GM19240 (cell line): ENCODE results near the gene HOXA3.

Source experiments
- DNase-seq: peaks from one replicate; pipeline ENCODE4 v3.0.0; 2011; ENCODE audit warnings: low spot score; ENCODE audit not compliant: insufficient read length

Gene HOXA3

DNA sequence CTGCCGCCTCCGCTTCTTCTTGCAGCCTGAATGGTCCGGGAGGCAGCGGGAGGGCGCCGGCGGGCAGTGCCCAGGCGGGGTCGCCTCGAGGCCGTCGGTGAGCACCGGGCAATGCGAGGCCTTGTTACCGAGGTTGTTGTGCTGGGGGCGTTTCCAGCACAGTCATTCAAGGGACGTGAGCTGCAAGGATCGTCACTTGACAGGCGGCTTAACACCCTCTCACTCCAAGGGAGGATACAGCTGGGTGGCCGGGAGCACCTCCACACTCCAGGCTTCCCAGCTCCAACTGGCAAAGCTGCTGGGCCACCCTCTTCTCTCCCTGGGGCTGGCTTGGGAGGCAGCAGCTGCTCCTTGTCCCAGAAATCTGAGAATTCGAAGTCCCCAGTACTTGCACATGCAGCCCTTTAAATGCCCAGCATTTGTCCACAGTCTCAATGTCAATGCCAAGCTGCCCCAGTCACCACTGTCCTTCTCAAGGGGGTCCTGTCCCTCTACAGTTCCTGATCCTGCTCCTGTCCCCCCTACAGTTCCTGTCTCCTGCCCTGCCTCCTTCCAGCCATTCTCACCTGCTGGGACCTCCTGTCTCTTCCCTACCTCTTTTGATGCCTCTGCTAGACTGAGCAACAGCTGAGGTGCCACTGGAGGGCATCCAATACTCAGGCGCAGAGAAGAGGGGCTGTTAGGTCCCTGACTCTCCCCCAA lies 37.1 kb upstream of the HOXA3 start:
- DNase-seq, result no peak

GRCh38 chr7:27188386-27189294 lies 36.3 kb upstream of the HOXA3 start:
- no peak for DNase-seq

DNA sequence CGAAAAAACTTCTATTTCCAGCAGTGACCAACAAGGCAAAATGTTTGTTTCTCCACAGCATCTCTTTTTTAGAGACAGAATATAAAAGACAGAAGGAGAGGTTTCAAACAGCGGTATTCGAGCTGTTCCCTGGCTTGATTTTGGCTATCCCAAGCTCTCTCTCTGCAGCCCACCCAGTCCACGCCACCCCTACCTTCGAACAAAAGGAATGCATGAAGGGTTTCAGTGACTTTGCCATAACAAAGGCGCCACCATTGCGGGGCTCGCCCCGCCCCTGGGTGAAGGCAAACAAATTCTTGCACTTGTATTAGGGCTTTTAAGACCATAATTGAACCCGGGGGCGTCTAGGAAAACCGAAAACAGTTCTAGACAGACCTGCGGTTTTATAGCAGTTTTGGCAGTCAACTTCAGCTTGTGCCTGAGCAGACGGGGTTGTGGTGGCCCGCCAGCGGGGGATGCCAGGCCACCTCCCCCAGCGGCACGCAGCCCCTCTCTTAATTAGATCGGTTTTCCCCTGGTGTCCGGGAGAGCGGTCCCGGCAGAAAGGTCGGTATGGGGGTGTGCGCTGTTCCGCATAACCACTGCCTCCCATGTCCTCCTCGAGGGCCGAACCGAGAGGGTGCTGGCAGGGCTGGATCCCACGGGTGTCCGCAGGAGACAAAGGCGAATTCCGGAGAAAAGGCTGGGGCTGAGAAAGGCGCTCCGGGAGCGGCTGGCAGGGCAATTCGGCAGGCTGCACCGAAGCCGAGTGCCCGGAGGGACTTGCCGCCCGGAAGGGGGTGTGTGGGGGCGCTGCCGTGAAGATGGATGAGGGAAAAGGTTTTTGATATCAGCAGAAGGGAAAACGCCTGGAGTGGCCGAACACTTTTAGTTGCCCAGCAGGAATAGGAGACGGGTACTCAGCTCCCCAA lies 35.3 kb upstream of the HOXA3 start:
- no peak for DNase-seq

DNA sequence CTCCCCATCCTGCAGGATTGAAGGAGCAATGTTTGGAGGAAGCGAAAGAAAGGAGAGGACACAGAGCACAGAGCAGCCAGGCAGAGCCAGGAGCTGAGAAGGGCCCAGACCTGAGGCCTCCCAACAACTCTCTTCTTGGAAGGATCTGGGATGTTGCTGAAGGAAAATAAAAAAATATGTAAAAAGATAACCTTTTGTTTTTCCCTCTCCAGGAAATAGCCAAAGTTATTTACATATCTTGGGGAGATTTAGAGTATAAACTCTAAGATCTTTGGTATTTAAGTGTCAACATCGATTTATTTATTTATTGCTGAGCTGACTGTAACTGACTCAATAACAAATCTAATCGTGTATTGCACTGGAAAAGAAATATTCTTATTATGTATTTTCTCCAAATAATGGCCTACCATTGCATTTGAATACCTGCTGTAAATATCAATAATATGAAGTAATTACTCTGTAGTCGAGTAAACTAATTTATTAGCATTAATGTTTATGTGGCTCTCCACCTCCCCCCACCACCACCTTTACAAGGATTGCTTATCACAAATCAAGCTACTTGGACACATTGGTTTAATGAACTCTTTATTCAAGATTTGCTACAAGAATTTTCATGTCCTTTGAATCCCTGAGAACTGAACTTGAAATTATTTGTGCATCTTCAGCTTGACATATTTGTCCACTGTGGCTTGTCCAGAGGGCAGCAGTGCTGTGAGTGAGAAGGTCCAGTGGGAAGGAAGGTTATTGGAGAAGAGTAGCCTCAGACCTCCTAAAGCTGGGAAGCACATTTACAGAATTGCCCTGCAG lies 34.5 kb upstream of the HOXA3 start:
- no peak for DNase-seq

DNA sequence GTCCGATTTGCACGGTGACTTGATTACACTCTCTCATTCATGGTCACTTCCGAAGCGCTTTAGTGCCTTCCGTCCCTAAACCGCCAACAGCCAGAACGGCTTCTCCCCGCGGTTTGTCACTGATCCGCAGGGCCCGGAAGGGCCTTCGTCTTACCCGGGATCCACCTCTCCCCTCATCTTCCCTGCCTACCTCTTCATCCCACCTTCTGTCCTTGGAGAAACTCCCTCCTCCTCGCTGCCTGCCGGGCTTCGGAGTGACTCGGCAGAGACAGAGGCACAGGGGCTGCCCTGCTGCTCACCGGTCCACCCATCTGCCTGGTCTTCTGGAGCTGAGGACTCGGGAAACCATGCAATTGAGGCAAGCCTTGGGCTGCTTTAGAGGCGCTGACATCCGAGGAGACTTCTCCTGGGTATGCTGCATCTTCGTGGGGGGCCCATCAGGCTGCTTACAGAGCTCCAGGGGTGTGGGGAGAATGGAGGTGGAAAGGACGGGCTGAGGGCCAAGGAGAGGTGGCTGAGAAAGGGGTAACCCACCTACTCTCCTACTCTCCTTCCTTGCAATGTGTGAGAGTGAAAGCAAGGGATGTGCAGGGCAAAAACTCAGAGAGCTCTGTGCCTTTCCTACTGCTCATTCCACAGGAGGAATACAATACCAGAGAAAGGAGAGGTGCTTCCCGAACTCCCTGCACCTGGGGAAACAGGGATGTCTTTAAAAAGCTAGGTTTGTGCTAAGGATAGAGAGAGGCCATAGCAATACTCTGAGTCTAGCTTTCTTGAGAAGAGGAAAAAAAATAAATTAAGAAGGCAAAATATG lies 33.7 kb upstream of the HOXA3 start:
- DNase-seq, result no peak

- no peak for DNase-seq
Observed at GRCh38 chr7:27185013-27185853, 32.9 kb upstream of the HOXA3 start, which contains the start of gene HOXA11. Gene HOXA11, minus strand, starts transcription at chr7:27185232. Its CDS starts 88 bp downstream, at chr7:27185144.

DNA sequence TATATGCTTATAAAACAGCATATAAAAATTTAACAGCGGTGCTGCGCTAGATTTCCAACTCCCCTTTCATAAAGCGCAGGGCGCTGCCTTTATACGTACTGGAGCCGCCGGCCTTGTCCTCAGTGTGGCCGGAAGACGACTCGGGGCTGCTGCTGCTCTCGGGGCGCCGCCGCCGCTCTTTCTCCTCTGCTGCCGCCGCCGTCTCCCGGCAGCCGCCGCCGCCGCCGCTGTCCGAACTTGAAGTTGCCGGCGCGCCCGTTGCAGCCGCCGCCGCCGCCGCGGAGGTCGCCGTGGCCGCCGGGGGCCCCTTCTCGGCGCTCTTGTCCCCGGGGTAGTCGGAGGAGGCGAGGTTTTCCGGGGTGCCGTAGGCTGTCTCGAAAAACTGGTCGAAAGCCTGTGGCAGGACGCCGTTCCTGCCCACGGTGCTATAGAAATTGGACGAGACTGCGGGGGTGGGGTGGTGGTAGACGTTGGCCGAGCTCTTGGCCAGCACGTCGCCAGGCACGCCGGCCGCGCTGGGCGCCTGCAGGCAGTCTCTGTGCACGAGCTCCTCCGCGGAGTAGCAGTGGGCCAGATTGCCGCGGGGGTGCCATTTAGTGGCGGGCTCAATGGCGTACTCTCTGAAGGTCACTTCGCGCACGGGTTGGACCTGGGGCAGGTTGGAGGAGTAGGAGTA lies 32.1 kb upstream of the HOXA3 start:
- no peak for DNase-seq

DNA sequence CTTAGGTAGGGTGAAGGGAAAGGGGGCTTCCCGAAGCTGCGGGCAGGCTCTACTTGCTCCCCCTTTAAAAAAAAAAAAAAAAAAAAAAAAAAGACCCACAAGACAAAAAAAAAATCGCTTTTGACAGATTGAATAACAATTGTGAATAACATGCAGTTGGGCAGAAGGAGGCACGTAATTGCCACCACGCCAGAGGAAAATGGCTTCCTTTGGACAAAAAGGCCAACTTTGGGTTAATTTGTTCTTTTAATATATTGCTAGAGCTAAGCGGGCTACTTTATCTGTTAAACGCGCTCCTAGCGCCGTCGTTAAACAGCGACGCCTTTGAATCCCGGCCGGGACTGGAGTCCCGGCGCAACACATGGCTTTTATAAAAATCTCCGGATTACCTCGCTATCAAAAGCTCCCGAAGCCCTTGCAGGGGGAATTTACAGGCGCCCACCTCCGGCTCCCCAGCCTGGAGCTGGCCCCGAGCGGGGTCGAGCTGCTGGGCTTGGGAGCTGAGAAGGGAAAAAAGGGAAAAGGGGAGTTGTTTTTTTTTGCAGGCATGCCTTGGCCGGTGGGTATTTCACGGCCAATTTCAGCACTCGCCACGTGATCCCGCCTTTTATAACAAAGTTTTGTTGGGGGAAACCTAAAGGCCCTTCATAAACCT lies 31.4 kb upstream of the HOXA3 start:
- DNase-seq, result no peak

- no peak for DNase-seq
Observed at GRCh38 chr7:27182861-27183681, 30.7 kb upstream of the HOXA3 start.

DNA sequence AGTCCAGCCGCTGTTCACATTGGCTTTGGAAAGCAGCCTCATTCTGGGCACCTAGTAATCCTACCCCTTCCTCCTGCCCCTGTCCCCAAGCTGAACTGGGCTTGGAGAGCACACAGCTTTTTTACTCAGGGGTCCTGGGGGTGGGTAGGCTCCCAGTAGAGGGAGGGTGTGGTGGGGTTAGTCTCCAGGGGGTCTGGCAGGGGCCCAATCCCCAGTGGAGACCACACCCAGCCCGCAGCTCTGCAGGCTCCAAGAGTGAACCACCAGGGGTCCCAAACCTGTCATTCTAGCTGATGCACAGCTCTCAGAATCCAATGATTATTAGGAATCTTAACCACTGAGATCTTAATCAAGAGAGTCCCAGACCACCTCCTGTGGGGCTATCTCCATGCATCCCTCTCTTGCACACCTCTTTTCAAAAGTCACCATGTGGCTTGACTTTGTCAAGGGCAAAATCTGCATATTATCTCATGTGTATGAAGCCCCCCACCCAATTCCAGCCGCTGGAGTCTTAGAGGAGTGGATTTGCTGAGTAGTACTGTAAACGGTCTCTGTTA lies 30.0 kb upstream of the HOXA3 start:
- no peak for DNase-seq

- DNase-seq, result no peak
Observed at GRCh38 chr7:27181795-27182275, 29.5 kb upstream of the HOXA3 start.

DNA sequence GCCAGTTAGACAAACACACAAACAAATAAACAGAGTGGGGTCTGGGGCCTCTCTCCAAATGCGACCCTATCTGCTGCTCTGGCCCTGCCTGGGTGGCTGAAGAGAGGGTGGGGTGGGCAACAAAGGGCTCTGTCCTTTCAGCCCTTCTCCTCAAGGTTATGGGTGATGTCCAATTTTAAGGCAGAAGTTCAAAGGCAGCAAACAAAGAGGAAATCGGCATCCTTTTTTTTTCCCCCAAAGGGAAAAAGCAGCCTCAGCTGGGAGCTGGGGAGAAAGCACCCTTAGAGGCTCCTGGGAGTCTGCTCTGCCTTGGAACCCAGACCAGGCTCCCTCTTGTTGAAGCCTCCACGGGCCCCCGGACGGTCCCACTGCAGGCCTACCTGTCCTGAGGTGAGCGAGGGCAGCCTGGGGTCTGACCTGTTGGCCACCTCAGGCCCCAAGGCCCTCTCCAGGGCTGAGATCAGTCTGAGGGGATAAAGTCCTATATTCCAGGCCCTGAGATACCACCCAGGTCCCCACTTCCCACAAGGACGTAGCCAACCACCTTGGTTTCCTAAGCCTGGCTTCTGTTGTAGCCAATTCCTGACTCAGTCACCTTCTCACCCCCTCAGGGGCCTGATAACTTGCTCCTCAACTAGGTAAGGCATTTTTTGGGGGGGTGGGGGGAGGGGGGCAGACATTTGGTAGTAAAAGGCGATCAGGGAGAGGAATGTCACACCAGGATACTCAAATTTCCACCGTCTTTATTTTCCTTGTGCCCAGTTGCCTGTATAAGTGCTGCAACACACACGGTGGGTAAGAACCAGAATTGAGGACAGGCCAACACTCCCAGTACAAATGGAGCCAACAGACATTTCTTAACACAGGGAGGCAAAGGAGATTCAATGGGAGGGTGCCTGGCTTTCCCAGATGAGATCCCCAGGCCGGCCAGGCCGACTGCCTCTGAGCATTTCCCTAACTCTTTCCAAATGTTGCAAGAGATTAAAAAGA lies 28.3 kb upstream of the HOXA3 start:
- no peak for DNase-seq

DNA sequence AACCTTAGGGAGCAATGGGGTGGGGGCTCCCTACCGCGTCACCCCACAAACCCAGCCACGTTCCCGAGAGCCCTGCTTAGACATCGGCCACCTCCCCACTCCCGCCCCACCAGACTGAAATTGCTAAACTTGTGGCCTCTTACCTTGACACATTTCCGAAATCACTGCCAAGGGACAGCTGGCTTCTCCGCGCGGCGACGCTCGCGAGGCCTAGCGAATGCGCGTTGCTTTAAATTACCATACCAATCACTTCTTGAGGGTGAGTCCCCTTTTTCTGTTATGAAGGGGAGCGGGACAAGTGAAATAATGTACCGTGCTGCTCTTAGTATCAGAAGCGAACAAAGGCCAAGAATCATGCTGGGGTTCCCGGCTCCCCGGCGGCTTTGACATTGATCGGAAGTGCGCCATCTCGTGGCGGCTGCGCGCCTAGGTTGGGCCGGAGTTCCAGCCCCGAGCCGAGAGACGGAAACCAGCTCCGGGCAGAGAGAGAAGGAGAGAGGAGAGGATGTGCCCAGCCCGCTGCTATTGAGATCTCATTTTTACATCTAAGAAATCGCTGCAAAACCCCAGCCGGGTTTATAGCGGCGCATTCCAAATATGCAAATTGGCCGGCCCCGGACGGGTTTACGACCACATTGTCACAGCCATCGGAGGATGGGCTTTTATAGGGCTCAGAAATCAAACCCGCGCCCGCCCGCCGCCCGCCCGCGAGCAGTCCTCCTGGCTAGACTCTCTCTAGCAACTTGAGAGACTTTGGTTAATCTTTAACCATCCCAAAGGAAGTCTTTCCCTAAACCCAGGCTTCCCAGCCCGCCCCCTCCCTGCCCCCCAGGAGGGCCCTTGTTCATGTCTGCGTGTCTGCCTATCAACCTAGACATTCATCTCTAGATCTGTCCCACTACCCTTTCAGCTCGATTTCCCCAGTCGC lies 27.4 kb upstream of the HOXA3 start:
- no peak for DNase-seq

DNA sequence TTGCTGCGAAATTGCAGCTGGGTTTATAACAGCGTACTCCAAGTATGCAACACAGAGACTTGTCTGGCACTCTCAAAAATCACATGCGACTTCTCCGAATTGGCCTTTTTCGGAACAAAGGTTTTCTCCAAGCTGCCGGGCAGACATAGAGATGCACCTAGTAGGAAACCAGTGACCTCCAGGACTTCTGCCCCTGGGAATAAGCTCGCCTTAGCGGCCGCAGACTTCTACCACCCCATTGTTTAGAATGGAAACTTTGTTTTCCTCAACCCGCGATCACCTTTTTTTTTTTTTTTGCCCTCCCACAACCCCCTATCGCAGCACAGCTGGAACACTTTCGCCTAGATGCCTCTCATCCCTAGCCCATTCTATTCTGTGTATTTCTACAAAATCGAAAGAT lies 26.6 kb upstream of the HOXA3 start:
- DNase-seq, result no peak
